Fibroblast of pulmonary artery (primary cell): ENCODE results near the gene HLCS.

Experiments
- DNase-seq: peaks from one replicate; pipeline ENCODE4 v3.0.0-alpha.2; 2010; ENCODE audit warnings: low read depth
- H3K4me3 ChIP-seq: replicated peaks from 2 replicates; pipeline ENCODE4 v1.5.1; 2011; ENCODE audit warnings: low read depth, mild to moderate bottlenecking, control low read depth, low read length, moderate library complexity
- CTCF ChIP-seq: IDR thresholded peaks from 2 replicates; pipeline ENCODE4 v1.5.1; 2011; ENCODE audit warnings: mild to moderate bottlenecking, control low read depth, low read length, inconsistent platforms; ENCODE audit errors: missing control alignments

HLCS gene

GRCh38 chr21:36980280-36981048, 14.0 kb upstream of the HLCS start:
- peak overlapping the region; percentile 48 for H3K4me3 ChIP-seq
- no peak for DNase-seq
- TF ChIP-seq CTCF, result no peak

GRCh38 chr21:36976882-36977651, 10.6 kb upstream of the HLCS start:
- TF ChIP-seq CTCF, result peak; percentile 88
- H3K4me3 ChIP-seq, result no peak overlapping the region
- peak; percentile 87 for DNase-seq

GRCh38 chr21:36976228-36976861, 9.9 kb upstream of the HLCS start:
- no peak for TF ChIP-seq CTCF
- DNase-seq, result no peak
- no peak overlapping the region for H3K4me3 ChIP-seq

- TF ChIP-seq CTCF, result no peak
- DNase-seq, result no peak
- H3K4me3 ChIP-seq, result no peak overlapping the region
These were observed 8.4 kb upstream of the HLCS start for GRCh38 chr21:36974851-36975192.

- H3K4me3 ChIP-seq, result no peak overlapping the region
- no peak for TF ChIP-seq CTCF
- DNase-seq, result no peak
These were observed 7.7 kb upstream of the HLCS start for GRCh38 chr21:36973986-36974850.

GRCh38 chr21:36968976-36969375, 2.5 kb upstream of the HLCS start:
- no peak for DNase-seq
- H3K4me3 ChIP-seq, result no peak overlapping the region
- TF ChIP-seq CTCF, result no peak
